ENCODE results near the gene BSG. TPM values are rescaled to one million over a fixed set of nuclear protein-coding genes. Genes with fewer than 3 reads are reported as not detected.
"Not testable (repeated sequence)": the region's sequence is repeated elsewhere in the genome, so short reads cannot be mapped to it uniquely, and the experiment has no call there.

The BSG gene
- total RNA-seq, 1 donor from 2014 or later, result 205 TPM

DNA sequence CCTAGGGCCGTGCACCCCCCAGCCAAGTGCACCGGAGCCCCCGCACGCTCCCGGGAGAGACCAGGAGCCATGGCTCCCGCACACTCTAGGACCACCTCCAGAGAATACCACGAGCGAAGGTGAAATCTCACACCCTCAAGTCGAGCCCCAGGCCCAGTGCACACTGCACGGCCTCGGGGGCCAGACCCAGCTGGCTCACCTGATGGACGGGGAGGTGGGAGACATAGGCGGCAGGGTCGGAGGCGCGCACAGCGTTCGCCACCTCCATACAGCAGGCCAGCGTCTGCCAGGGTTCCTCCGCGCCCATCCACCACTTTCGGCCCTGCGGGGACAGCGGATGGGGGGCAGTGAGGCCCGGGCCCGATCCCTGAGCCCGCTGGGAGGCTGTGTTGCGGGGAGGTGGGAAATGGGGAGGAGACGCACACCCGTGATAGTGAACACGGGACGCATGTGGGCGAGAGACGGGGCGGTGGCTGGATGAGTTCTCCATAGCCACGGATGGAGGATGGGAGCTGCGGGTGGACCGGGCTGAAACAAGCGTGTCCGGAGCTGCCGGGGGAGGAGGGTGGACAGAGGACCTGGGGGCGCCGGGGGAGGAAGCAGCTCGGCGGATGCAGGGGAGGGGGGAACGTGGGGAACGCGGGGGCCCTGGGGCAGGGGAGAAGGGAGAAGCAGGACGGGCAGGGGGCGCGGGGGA lies 47.9 kb downstream of the BSG start:
- no peak for DNase-seq (ENCODE audit: low read depth in 2 of 2)

DNA sequence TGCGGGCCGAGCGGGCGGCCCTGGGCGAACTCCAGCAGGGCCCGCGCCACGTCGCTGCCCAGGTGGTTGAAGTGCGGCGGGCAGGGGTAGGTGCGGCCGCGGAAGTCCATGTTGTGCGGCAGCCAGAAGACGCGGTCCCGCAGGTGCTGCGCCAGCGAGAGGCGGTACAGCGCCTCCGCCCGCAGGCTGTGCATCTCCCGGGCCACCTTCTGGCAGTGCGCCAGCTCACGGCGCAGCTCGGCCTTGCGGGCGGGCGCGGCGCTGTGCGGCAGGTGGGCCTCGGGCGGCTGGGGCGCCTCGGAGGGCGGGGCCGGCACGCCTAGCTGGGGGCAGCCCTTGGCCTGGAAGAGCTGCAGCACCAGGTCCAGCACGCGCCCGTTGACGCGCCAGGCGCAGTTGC lies 48.8 kb downstream of the BSG start:
- not testable (repeated sequence) for DNase-seq (ENCODE audit: low read depth in 2 of 2)

DNA sequence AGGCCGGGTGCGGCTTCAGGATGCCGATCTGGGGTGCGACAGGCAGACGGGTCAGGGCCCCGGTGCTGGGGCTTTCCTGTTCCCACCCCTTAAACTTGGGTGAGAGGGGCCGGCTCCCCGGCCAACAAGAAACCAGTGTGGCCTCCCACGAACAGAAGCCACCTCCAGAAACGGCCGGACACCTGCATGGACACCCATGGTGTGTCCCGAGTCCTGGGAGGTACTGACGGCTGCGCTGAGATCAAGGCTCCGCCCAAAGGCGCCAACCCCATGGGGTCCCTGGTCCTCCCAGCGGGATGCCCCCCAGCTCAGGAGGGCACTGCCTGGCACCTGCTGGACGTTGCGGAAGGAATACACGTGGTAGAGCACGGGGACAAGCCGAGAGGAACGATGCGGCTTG lies 49.4 kb downstream of the BSG start:
- DNase-seq (ENCODE audit: low read depth in 2 of 2), result no peak

DNA sequence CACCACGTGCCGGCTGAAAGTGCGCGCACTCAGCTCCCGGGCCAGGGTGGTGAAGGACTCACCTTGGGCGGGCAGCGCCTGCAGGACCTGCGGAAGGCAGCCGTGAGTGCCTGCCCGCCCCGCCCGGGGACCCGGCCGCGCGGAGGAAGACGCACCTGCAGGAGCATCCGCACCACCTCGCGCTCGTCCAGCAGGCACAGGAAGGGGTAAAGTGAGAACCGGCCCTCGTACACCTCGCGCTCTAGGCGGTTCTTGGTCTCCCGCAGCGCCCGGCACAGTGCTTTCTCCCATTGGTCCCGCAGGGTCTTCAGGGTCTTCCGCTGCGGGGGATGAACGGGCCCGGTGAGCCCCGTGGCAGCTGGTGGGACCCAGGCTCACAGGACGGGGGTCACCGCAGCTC lies 50.3 kb downstream of the BSG start:
- DNase-seq (ENCODE audit: low read depth in 2 of 2), result no peak

DNA sequence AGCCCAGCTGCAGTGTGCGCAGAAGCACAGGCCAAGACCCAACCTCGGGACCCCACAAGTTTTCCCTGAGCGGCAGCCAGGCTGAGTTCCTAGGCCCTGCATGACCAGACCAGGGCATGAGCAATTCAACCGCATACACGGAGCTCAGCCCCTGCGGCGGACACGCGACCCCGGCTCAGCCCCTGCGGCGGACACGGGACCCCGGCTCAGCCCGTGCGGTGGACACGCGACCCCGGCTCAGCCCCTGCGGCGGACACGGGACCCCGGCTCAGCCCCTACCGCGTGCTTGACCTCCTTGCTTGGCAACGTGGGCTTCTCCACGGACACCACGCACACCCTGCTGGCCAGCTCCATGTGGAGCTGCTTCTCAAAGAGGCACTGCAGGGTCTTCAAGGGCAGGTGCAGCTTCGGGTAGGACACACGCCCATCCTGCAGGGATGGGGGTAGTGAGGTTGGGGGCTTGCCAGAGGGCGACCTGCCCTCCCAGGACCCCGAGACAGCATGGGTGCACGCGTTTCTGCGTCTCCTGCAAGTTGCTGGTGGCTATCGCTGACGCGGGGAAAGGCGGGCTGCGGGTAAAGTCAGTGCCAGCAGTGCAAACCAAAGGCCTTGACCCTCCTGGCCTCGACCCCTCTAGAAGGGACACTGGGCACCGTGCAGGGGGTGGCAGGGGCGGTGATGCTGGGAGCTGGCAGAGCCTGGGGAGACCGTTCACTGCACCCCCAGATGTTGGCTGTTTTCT lies 51.0 kb downstream of the BSG start:
- DNase-seq (ENCODE audit: low read depth in 2 of 2), result no peak

DNA sequence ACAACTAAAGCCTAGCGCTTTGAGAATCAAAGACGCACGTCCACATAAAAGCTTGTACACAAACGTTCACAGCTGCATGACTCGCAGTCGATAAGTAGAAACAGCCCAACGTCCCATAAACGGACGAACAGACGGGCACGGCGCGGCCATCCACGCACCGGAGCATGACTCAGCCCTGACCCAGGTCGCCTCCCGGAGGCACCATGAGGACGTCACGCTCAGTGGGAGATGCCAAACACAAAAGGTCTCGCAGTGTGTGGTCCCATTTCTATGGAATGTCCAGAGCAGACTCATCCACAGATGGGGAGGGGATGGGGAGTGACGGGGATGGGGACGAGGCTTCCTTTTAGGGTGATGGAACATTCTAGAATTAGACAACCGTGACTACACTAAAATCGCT lies 51.6 kb downstream of the BSG start:
- DNase-seq (ENCODE audit: low read depth in 2 of 2), result peak in 1 of 2 donors; percentile 47

DNA sequence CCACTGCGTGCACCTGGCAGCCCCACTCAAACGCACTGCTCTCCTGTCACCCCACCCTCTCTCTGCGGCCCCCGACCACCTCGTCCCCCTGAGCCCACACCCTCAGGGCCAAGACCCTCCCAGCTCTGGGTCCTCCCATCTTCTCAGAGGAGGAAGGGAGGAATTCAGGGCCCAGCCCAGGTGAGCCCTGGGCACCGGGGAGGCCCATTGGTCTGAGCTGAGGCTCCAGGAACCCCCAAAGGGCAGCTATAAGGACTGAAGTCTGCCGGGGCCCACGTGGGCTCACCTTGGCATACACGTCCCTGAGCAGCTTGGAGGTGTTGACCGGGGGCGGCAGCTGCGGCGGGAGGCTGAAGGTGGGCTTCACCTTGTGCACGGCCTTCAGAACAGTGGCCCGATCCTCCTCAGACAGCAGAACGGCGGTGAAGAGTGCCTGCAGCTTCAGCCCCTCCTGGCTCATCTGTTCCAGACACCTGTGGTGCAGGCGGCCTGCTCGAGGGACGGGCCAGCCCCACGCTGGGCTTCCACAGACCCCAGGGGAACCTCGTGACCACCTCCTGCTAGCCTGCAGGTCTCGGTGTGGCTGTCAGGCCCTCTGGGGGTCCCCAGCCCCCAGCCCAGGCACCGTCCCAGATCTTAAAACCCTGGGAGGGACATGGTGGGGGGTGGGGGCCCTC lies 52.2 kb downstream of the BSG start:
- DNase-seq (ENCODE audit: low read depth in 2 of 2), result no peak

DNA sequence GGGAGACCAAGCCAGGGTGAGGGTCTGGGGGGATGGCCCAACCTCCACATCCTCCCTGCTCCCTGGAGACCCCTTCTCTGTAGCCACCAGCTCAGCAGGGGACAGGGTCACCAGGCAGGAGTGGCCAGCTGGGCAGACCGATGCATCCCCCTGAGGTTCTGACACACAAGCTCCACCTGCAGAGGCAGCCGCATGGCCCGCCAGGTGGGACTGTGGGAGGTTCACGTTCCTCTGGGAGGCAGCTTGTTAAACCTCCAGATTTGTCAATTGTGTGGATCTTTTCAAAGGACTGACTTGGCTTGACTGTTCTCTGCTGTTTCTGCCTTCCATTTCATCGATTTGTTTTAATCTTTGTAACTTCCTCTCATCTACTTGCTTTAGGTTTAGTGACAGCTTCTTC lies 52.9 kb downstream of the BSG start:
- no peak for DNase-seq (ENCODE audit: low read depth in 2 of 2)

DNA sequence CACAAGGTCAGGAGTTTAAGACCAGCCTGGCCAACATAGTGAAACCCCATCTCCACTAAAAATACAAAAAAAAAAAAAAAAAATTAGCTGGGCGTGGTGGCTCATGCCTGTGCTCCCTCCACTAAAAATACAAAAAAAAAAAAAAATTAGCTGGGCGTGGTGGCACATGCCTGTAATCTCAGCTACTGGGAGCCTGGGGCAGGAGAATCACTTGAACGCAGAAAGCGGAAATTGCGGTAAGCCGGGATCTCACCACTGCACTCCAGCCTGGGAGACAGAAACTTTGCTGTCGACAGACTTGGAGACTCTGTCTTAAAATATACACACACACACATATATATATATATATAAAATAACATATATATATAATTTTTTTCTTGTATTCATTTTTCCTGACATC lies 54.2 kb downstream of the BSG start:
- DNase-seq (ENCODE audit: low read depth in 2 of 2), result not testable (repeated sequence)

DNA sequence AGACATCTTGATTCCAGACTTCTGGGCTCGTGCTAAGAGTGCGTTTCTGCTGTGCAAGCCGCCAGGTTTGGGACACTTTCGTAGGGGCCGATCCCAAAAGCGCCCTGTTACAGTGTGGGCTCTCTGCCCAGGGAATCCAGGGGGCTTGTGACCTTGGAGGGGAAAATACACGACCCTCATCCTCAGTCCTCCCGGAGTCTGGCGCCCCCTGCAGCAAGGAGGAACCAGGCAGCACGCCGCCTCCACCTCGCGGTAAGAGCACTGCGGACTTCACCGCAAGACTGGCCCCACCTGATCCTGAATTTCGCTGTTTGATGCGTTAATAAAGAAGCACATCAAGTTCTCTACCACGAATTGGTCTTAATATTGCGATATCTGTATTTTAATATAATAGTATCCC lies 55.8 kb downstream of the BSG start:
- no peak for DNase-seq (ENCODE audit: low read depth in 2 of 2)

DNA sequence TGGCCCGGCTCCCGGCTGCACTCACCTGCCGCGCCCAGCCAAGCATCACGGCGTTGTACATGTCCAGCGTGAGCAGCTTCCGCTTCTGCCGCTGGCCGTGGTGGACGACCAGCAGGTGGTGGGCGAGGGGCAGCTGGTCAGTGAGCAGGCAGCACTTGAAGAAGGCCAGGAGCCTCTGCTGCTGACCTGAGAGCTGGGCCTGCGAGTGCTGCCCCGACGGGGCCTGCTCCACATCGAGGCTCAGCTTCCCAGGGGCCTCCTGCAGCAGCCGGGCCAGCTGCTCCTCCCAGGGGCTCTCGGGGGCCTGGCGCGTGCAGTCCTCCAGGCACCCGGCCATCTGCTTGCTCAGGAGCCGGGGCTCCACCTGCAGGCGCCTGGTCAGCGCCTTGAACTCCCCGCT lies 57.1 kb downstream of the BSG start:
- DNase-seq (ENCODE audit: low read depth in 2 of 2), result not testable (repeated sequence)

DNA sequence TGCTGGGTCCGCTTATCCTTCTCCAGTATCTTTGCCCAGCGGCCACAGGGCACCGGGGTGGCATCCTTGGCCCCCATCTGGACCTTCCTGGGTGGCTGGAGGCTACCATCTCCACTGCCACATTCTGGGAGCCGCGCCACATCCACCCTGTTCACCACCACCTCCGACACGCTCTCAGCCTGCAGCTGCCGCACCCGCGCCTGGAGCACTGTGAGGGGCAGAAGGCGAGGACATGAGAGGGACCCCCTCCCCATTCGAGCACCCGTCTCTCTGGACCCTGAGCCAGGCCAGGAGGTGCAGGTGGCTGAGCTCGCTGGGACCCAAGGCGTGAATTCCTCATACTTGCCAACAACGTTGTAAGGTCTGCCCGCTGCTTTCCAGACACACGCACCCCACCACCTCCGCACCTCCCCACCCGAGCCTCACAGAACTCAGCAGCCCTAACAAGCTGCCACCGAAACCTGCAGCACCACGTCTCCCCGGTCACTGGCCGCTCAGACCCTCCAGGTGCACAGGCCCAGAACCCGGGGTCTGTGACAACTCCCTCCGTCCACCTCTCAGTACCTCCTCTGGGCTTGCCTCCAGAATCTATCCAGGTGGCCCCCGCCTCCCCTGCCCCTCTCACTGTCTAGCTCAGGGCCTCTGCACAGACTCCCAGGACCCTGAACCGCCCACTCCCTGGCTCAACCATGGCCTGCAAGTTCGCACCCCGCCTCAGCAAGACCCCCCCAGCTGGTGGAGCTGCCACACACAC lies 57.7 kb downstream of the BSG start:
- no peak for DNase-seq (ENCODE audit: low read depth in 2 of 2)

DNA sequence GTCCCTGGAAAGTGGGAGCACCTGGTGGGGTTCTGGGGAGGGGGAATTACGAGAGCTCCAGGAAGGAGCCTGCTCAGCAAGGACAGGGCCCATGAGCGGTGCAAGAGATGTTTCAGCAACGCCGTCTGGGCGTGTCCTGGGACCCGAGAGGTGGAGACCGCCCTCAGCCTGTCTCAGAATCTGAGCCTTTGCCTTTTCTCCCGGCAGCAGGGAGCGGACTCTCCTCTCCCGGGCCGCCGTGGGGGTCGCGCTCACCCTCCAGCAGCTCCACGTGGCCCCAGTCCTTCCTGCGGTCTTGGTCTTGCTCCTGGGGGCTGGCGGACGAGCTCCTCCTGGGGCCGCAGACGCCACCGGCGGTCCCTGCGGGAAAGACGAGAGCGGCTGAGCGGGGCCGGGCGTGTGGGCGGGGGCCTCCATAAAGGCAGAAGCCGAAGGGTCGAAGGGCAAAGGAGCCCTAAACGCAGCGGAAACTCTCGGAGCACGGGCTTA lies 60.2 kb downstream of the BSG start:
- DNase-seq (ENCODE audit: low read depth in 2 of 2), result peak in 1 of 2 donors; percentile 26

Other genes starting within 250 kb of the BSG start
- gene MIER2, start 227.8 kb upstream of the BSG start, total RNA-seq, result 7.7 and 10.1 TPM in 2 replicates
- gene C2CD4C, start 163.4 kb upstream of the BSG start, total RNA-seq, result 3.7 and 7.2 TPM in 2 replicates
- gene SHC2, start 111.6 kb upstream of the BSG start, total RNA-seq, result 7.6 and 35.0 TPM in 2 replicates
- 0.13 TPM in 1 of 2 replicates, not detected in the other for gene MADCAM1, start 76.1 kb upstream of the BSG start, total RNA-seq
- gene TPGS1, start 65.1 kb upstream of the BSG start, total RNA-seq, result 27.5 and 31.9 TPM in 2 replicates
- 85.2 and 89.6 TPM in 2 replicates for gene CDC34, start 40.8 kb upstream of the BSG start, total RNA-seq
- gene GZMM, start 28.5 kb upstream of the BSG start, total RNA-seq, result not detected in 2 replicates
- 0.39 and 0.76 TPM in 2 replicates for gene HCN2, start 17.3 kb downstream of the BSG start, total RNA-seq
- gene POLRMT, start 60.9 kb downstream of the BSG start, total RNA-seq, result 19.3 and 23.9 TPM in 2 replicates
- not detected in 2 replicates for gene FGF22, start 67.3 kb downstream of the BSG start, total RNA-seq
- 18.9 and 30.0 TPM in 2 replicates for gene RNF126, start 90.6 kb downstream of the BSG start, total RNA-seq
- 3.1 and 5.9 TPM in 2 replicates for gene FSTL3, start 103.8 kb downstream of the BSG start, total RNA-seq
- not detected in 2 replicates for gene PRSS57, start 122.9 kb downstream of the BSG start, total RNA-seq
- gene PALM, start 136.3 kb downstream of the BSG start, total RNA-seq, result 35.3 and 54.0 TPM in 2 replicates
- gene MISP, start 178.5 kb downstream of the BSG start, total RNA-seq, result not detected in 2 replicates
- 128 and 154 TPM in 2 replicates for gene PTBP1, start 224.9 kb downstream of the BSG start, total RNA-seq
- gene PLPPR3, start 249.4 kb downstream of the BSG start, total RNA-seq, result 0.38 and 0.39 TPM in 2 replicates

Measured in dermis microvascular lymphatic vessel endothelial cell (primary cell).